Left cardiac atrium (tissue), 4 donors: ENCODE measurements around the gene ABCC9. TPM values are rescaled to one million over a fixed set of nuclear protein-coding genes. Genes with fewer than 3 reads are reported as not detected.
"Not testable (repeated sequence)": the region's sequence is repeated elsewhere in the genome, so short reads cannot be mapped to it uniquely, and the experiment has no call there.

ENCODE experiments used
- ATAC-seq, 2 donors: fragments of 200-7000 bp; cut with Tn5 transposase; one replicate each; pipeline ENCODE4 v1.9.1; 2020; ENCODE audit warnings: mild to moderate bottlenecking in 2 of 2, moderate library complexity in 2 of 2
- DNase-seq: peaks from one replicate; pipeline ENCODE4 v3.0.0-alpha.2; 2020
- intact Hi-C, 2 donors: fragments of 100-400 bp; cut with DNase I; formaldehyde crosslinking; loops; one replicate each; pipeline versions ENCODE4 v1.14.1 to v1.15.1; 2022 to 2023
- total RNA-seq, 2 donors: library from RNA; stranded (reverse); fragmentation: NEBNext Ultra II Directional; extraction: Animal tissue kit (Norgen Biotek cat#: 25700); gene quantifications; one replicate each; pipeline ENCODE4 v1.2.1, GENCODE V29; 2021
- donor health status: DM: no; HTN: yes; CAD: no.
- donor health status: DM: no; HTN: yes; CAD: no; lungs with severe emphysema.
- donor health status: DM: yes; HTN: yes; CAD: no.
- donor health status: Dilated cardiomyopathy.

Gene ABCC9
- total RNA-seq, 2 donors from 2014 or later, result 44.6 to 46.7 TPM

GRCh38 chr12:21941506-21942376, 515 bp upstream of the ABCC9 start:
- ATAC-seq, result peak; percentile 82 to 87
- intact Hi-C loops, result loop anchor here in 1 of 2 donors (2.0 to 10.0 kb wide), 2 partner anchors 107 to 165 kb away; no protein-coding TSS in a partner anchor

GRCh38 chr12:21939435-21939834, 1.8 kb downstream of the ABCC9 start:
- no peak for DNase-seq
- peak in 1 of 2 donors; percentile 21 for ATAC-seq
- intact Hi-C loops, result no loop called here

More at GRCh38 chr12:21941506-21942376, 515 bp upstream of the ABCC9 start:
- peak; percentile 76 for DNase-seq

GRCh38 chr12:21938879-21939278, 2.3 kb downstream of the ABCC9 start:
- ATAC-seq (no peak), DNase-seq (no peak)
- intact Hi-C loops, result no loop called here

GRCh38 chr12:21934173-21934572, 7.1 kb downstream of the ABCC9 start:
- DNase-seq (no peak), ATAC-seq (no peak)
- intact Hi-C loops, result no loop called here

GRCh38 chr12:21933656-21934055, 7.6 kb downstream of the ABCC9 start:
- ATAC-seq, result no peak

GRCh38 chr12:21929972-21930371, 11.3 kb downstream of the ABCC9 start:
- DNase-seq, intact Hi-C loops, ATAC-seq: not testable (repeated sequence)

More at GRCh38 chr12:21933656-21934055, 7.6 kb downstream of the ABCC9 start:
- intact Hi-C loops, result no loop called here
- DNase-seq, result no peak

- intact Hi-C loops, result no loop called here
- ATAC-seq (no peak), DNase-seq (no peak)
Observed at GRCh38 chr12:21925296-21925913, 15.8 kb downstream of the ABCC9 start.

GRCh38 chr12:21921436-21921835, 19.8 kb downstream of the ABCC9 start:
- intact Hi-C loops, result no loop called here
- DNase-seq (no peak), ATAC-seq (no peak)

GRCh38 chr12:21918456-21918855, 22.8 kb downstream of the ABCC9 start:
- ATAC-seq (no peak), DNase-seq (no peak)
- intact Hi-C loops, result no loop called here

- intact Hi-C loops, result no loop called here
- no peak for ATAC-seq
- DNase-seq, result no peak
Observed at GRCh38 chr12:21913823-21914222, 27.4 kb downstream of the ABCC9 start.

- intact Hi-C loops, result no loop called here
- ATAC-seq (no peak), DNase-seq (no peak)
Observed at GRCh38 chr12:21912318-21912717, 28.9 kb downstream of the ABCC9 start.

GRCh38 chr12:21911832-21912231, 29.4 kb downstream of the ABCC9 start:
- intact Hi-C loops, result no loop called here
- DNase-seq (no peak), ATAC-seq (no peak)

GRCh38 chr12:21910657-21911056, 30.6 kb downstream of the ABCC9 start:
- no peak for ATAC-seq
- intact Hi-C loops, result no loop called here
- no peak for DNase-seq

- intact Hi-C loops, result no loop called here
- ATAC-seq (no peak), DNase-seq (no peak)
Observed at GRCh38 chr12:21907948-21908837, 33.0 kb downstream of the ABCC9 start.

GRCh38 chr12:21906919-21907493, 34.2 kb downstream of the ABCC9 start:
- intact Hi-C loops, result no loop called here
- no peak for ATAC-seq
- DNase-seq, result no peak

GRCh38 chr12:21899532-21899931, 41.7 kb downstream of the ABCC9 start:
- ATAC-seq, intact Hi-C loops, DNase-seq: not testable (repeated sequence)

GRCh38 chr12:21895651-21896050, 45.6 kb downstream of the ABCC9 start:
- ATAC-seq, result no peak
- intact Hi-C loops, result no loop called here
- no peak for DNase-seq

- no peak for DNase-seq
- ATAC-seq, result no peak
- intact Hi-C loops, result no loop called here
Observed at GRCh38 chr12:21894792-21895595, 46.2 kb downstream of the ABCC9 start.
